Mammary epithelial cell (primary cell): ENCODE measurements around the gene MRFAP1L1.

ENCODE experiments used
- EZH2 ChIP-seq: IDR thresholded peaks from 2 replicates; pipeline ENCODE4 v1.6.1; 2012; ENCODE audit warnings: low read length, inconsistent platforms, borderline replicate concordance
- TF ChIP-seq, protein P1 (sequence below), 2 donors: IDR thresholded peaks in 1 of 2; conservative IDR thresholded peaks in 1 of 2; 2 replicates each; pipeline ENCODE4 v1.5.1; 2011 to 2012; ENCODE audit warnings: inconsistent platforms in 2 of 2, low read length in 2 of 2, mild to moderate bottlenecking in 2 of 2, control low read depth in 1 of 2, low read depth in 1 of 2; ENCODE audit not compliant: insufficient read depth in 1 of 2; ENCODE audit errors: extremely low read depth in 1 of 2

DNA sequence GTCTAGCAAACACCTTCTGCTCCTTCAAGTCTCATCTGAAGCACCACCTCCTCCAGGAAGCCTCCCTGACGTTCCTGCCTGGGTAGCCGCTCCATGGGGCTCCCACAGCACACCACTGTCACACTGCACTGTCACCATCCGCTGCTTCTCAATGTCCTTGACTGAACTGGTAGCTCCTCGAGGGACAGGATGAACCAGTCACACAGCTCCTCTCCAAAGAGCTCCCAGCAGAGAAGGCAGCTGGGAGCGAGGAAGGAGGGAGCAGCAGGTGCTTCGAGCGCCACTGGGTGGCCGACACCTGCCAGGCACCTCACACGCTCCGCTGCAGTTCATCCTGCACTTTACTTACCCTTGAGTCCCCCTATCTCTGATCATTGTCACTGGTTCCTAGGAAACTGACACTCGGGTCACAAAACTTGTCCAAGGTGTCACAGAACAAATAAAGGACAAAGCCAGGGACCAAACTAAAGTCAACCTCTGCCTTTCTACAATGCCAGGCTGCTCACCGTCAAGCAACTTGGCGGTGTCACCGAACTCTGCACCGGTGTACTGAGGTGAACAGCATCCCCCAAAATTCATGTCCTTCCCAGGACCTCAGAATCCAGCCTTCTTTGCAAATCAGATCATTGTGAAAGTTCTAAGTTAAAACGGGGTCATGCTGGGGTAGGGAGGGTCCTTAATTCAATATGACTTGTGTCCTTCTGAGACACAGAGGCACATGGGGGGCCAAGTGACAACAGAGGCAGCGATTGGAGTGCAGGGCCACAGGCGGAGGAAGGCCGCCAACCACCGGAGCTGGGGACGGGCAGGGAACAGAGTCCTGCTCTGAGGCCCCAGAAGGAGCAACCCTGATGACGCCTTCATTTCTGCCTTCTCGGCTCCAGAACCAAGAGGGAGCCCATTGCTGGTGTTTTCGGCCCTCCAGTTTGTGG lies 21.5 kb downstream of the MRFAP1L1 start:
- TF ChIP-seq, protein P1, sequence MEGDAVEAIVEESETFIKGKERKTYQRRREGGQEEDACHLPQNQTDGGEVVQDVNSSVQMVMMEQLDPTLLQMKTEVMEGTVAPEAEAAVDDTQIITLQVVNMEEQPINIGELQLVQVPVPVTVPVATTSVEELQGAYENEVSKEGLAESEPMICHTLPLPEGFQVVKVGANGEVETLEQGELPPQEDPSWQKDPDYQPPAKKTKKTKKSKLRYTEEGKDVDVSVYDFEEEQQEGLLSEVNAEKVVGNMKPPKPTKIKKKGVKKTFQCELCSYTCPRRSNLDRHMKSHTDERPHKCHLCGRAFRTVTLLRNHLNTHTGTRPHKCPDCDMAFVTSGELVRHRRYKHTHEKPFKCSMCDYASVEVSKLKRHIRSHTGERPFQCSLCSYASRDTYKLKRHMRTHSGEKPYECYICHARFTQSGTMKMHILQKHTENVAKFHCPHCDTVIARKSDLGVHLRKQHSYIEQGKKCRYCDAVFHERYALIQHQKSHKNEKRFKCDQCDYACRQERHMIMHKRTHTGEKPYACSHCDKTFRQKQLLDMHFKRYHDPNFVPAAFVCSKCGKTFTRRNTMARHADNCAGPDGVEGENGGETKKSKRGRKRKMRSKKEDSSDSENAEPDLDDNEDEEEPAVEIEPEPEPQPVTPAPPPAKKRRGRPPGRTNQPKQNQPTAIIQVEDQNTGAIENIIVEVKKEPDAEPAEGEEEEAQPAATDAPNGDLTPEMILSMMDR (conservative IDR thresholded peaks at IDR 0.05 in 1 of 2, IDR thresholded peaks at IDR 0.05 in 1 of 2; ENCODE audit: extremely low read depth in 1 of 2, insufficient read depth in 1 of 2, low read depth in 1 of 2, low read length in 2 of 2) = no peak
- TF ChIP-seq EZH2 = no peak
